ENCODE data around the gene SIX5. TPM values are rescaled to one million over a fixed set of nuclear protein-coding genes. Genes with fewer than 3 reads are reported as not detected.
A peak's percentile ranks its signal among the peaks of the same experiment; 100 is the strongest.
"Not testable (repeated sequence)": the region's sequence is repeated elsewhere in the genome, so short reads cannot be mapped to it uniquely, and the experiment has no call there.

Gene SIX5
- total RNA-seq, 2 donors from 2014 or later = 15.6 to 21.1 TPM

GRCh38 chr19:45764945-45765701, 3.9 kb downstream of the SIX5 start:
- ATAC-seq (peak in 1 of 2 donors; percentile 0), DNase-seq (peak; percentile 66)
- intact Hi-C loops (cut with DNase I) = loop anchor here (5.0 kb wide), 1 partner anchor 48 kb away; no protein-coding TSS in a partner anchor

DNA sequence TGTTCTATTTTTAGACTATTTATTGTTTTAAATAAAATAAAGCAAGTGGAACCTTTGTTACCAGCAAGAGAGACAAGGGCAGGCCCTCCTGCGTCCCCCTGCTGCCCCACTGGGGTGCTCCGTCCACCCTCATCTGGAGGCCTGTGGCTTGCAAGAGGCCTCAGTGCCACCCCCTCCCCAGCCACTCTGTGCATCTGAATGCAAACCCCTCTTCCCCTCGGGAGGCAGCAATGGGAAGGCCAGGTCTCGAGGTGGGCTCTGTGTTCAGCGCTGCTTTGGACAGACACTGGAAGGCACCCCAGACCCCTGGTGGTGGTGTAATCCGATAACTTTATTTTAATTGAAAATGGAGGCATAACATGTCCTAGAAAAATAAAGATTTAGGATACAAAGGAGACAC, 4.6 kb downstream of the SIX5 start:
- ATAC-seq (no peak), DNase-seq (no peak)
- intact Hi-C loops (cut with DNase I) = no loop called here

GRCh38 chr19:45763691-45764294, 5.3 kb downstream of the SIX5 start:
- ATAC-seq = no peak

DNA sequence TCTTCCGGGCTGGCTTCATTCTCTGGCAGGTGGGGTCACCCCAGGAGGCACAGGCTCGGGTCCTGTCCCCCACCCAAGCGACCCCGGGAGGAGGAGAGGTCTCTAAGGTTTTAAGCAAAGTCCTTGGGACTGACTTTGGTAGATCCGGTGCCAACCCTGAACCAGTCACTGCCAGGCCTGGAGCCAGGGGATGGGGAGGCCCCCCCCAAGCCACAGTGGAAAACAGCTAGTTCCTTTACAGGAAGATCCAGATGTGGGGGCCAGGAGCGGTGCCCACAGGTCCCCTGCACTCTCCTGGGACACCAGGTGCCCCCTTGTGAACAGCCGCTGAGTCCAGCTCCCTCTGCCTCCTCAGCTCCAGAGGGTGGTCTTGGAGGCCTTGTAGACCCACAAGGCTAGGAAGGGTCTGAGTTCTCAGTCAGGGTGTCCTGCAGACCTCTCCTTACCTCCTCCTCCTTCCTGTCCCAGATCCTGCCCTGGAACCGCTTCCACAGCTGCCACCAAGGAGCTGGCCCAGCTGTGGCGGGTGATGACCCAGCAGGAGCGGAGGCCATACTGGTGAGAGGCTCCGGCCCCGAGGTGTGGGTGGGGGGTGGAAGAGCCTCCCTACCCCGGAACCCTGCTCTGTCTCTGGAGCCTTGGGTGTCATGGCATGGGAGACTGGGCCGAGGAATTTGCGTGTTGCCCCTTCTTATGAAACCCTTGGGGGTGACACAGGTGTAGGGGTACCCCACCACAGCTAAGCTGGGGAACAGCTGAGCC, 6.0 kb downstream of the SIX5 start:
- ATAC-seq = no peak
- intact Hi-C loops (cut with DNase I) = no loop called here
- DNase-seq = no peak

More at GRCh38 chr19:45763691-45764294, 5.3 kb downstream of the SIX5 start:
- DNase-seq = no peak
- intact Hi-C loops (cut with DNase I) = no loop called here

- intact Hi-C loops (cut with DNase I) = no loop called here
- DNase-seq = peak; percentile 51
- ATAC-seq = no peak
Observed at GRCh38 chr19:45761714-45762113, 7.3 kb downstream of the SIX5 start.

DNA sequence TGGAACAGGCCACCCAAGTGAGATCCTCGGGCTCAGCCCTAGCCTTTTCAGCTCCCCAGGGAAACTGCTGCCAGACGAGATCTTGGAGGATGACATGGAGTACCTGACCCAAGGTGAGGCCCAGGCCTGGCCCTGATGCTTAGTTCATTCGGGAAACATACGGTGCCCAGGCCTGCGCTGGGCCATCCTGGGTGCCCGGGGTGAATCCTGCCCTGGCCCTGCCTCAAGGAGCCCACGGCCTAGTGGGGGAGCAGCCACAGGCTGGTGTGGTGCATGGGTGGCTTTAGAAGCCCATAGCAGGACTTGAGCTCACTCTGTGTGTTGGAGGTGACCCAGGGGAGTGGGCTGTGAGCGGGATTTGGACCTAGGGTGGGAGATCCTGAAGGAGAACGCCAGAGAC, 10.1 kb downstream of the SIX5 start:
- no peak for ATAC-seq
- no peak for DNase-seq
- intact Hi-C loops (cut with DNase I) = no loop called here

GRCh38 chr19:45757695-45758094, 11.4 kb downstream of the SIX5 start:
- intact Hi-C loops (cut with DNase I) = no loop called here
- ATAC-seq (no peak), DNase-seq (no peak)

- ATAC-seq (no peak), DNase-seq (no peak)
- intact Hi-C loops (cut with DNase I) = no loop called here
Observed at GRCh38 chr19:45754323-45754722, 14.7 kb downstream of the SIX5 start.

- ATAC-seq = no peak
- DNase-seq = no peak
- intact Hi-C loops (cut with DNase I) = no loop called here
Observed at GRCh38 chr19:45753548-45753947, 15.5 kb downstream of the SIX5 start.

DNA sequence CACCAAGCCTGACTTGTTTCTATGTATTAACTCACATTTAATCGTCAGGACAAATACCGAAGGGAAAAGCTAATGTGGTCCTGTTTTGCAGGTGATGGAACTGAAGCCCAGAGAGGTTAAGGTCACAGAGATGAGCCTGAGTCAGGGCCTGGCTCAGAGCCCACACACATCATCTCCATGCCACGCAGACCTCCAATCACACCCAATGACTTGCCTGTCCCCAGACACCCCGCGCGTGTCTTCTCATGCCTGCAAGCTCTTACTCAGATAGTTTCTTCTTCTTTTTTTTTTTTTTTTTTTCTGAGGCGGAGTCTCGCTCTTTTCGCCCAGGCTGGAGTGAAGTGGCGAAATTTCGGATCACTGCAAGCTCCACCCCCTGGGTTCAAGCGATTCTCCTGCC, 16.4 kb downstream of the SIX5 start:
- intact Hi-C loops (cut with DNase I) = no loop called here
- ATAC-seq = no peak
- no peak for DNase-seq

GRCh38 chr19:45751483-45751882, 17.6 kb downstream of the SIX5 start:
- ATAC-seq; DNase-seq; intact Hi-C loops (cut with DNase I): not testable (repeated sequence)

GRCh38 chr19:45747513-45747912, 21.5 kb downstream of the SIX5 start:
- DNase-seq (no peak), ATAC-seq (no peak)
- intact Hi-C loops (cut with DNase I) = no loop called here

DNA sequence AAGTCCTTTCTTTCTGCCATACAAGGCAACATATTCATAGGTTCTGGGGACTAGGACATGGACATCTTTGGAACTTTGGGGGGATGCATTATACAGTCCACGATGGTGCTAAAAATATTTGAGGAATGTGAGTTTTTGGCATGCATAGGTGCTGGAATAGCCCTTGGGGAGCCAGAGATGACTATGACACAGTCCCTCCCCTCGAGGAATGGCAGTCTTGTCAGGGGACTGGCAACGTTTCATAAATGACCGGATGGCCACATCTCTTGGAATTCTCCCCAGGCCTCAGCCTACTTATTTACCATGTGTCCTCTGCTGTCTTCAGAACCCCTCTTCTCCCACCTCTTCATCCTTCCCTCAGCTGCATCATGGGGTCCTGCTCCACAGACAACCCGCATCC, 22.2 kb downstream of the SIX5 start:
- no peak for DNase-seq
- ATAC-seq = no peak
- intact Hi-C loops (cut with DNase I) = no loop called here

DNA sequence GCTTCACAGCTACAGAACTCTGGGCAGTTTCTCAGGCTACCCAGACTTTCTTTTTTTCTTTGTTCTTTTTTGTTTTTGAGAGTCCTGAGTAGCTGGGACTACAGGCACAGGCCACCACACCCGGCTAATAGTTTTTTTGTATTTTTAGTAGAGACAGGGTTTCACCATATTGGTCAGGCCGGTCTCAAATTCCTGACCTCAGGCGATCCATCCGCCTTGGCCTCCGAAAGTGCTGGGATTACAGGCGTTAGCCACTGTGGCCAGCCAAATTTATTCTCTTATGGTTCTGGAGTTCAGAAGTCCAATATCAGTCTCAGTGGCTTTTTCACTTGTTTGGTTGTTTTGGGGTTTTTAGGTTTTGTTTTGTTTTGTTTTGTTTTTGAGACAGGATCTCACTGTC, 23.4 kb downstream of the SIX5 start:
- intact Hi-C loops (cut with DNase I) = no loop called here
- no peak for ATAC-seq
- no peak for DNase-seq

DNA sequence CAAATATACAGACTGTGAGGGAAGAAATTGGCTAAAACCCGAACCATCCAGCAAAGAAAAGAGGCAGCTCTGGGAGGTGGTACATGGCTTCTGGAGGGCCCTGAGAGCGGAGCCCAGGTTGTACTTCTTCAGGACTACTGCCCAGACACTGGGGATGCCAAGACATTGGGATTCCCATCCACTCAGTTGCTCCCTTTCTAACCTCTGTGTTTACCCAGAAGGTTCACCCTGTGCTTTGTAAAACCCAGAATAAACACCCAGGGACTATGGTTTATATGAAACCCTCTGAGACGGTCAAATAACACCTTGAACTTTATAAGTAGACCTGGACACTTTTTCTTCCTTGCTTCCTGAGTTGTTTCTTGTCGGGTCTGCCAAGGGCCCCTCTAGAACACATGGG, 26.1 kb downstream of the SIX5 start:
- intact Hi-C loops (cut with DNase I) = no loop called here
- DNase-seq (no peak), ATAC-seq (no peak)

- intact Hi-C loops (cut with DNase I) = no loop called here
- no peak for ATAC-seq
Observed at GRCh38 chr19:45739498-45740439, 29.3 kb downstream of the SIX5 start.

GRCh38 chr19:45733160-45733810, 35.8 kb downstream of the SIX5 start, which contains the start of gene MEIOSIN:
Gene MEIOSIN (plus strand): TSS chr19:45733439. CDS start chr19:45735377, 1,938 bp downstream.
- no peak for DNase-seq
- intact Hi-C loops (cut with DNase I) = no loop called here
- no peak for ATAC-seq

More at GRCh38 chr19:45739498-45740439, 29.3 kb downstream of the SIX5 start:
- no peak for DNase-seq
